GM12874 (cell line): Measurements from ENCODE around the gene SLAMF7.

ENCODE experiments used
- TF ChIP-seq, protein P1 (sequence below): IDR thresholded peaks from 2 replicates; pipeline ENCODE4 v1.5.1; 2011; ENCODE audit warnings: low read depth, mild to moderate bottlenecking, control low read depth, low read length, moderate library complexity; ENCODE audit not compliant: insufficient read depth

The SLAMF7 gene

DNA sequence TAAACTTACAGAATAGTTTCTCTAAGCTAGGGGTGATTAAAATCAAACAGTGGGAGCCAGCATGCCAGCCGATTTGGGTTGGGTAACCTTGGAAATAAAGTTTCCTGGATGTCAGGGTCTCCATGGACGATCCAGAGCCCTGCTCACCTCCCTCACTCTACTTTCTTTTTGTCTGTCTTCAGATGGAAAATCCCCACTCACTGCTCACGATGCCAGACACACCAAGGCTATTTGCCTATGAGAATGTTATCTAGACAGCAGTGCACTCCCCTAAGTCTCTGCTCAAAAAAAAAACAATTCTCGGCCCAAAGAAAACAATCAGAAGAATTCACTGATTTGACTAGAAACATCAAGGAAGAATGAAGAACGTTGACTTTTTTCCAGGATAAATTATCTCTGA, 13.9 kb downstream of the SLAMF7 start:
- TF ChIP-seq, protein P1, sequence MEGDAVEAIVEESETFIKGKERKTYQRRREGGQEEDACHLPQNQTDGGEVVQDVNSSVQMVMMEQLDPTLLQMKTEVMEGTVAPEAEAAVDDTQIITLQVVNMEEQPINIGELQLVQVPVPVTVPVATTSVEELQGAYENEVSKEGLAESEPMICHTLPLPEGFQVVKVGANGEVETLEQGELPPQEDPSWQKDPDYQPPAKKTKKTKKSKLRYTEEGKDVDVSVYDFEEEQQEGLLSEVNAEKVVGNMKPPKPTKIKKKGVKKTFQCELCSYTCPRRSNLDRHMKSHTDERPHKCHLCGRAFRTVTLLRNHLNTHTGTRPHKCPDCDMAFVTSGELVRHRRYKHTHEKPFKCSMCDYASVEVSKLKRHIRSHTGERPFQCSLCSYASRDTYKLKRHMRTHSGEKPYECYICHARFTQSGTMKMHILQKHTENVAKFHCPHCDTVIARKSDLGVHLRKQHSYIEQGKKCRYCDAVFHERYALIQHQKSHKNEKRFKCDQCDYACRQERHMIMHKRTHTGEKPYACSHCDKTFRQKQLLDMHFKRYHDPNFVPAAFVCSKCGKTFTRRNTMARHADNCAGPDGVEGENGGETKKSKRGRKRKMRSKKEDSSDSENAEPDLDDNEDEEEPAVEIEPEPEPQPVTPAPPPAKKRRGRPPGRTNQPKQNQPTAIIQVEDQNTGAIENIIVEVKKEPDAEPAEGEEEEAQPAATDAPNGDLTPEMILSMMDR: no peak

DNA sequence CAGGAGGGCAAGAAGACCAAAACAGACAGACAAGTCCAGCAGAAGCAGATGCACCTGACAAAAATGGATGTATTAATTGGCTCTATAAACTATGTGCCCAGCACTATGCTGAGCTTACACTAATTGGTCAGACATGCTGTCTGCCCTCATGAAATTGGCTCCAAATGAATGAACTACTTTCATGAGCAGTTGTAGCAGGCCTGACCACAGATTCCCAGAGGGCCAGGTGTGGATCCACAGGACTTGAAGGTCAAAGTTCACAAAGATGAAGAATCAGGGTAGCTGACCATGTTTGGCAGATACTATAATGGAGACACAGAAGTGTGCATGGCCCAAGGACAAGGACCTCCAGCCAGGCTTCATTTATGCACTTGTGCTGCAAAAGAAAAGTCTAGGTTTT, 14.5 kb downstream of the SLAMF7 start:
- TF ChIP-seq, protein P1: no peak

DNA sequence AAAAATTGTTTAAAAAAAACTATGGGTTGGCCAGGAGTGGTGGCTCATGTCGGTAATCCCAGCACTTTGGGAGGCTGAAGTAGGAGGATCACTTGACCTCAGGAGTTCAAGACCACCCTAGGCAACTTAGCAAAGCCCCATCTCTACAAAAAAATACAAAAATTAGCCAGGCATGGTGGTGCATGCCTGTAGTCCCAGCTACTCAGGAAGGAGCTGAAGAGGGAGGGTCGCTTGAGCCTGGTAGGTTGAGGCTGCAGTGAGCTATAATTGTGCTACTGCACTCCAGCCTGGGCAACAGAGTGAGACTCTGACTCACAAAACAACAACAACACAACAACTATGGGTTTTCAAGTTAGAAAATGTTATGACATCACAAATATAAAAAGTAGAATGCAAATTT, 16.4 kb downstream of the SLAMF7 start:
- TF ChIP-seq, protein P1: no peak

DNA sequence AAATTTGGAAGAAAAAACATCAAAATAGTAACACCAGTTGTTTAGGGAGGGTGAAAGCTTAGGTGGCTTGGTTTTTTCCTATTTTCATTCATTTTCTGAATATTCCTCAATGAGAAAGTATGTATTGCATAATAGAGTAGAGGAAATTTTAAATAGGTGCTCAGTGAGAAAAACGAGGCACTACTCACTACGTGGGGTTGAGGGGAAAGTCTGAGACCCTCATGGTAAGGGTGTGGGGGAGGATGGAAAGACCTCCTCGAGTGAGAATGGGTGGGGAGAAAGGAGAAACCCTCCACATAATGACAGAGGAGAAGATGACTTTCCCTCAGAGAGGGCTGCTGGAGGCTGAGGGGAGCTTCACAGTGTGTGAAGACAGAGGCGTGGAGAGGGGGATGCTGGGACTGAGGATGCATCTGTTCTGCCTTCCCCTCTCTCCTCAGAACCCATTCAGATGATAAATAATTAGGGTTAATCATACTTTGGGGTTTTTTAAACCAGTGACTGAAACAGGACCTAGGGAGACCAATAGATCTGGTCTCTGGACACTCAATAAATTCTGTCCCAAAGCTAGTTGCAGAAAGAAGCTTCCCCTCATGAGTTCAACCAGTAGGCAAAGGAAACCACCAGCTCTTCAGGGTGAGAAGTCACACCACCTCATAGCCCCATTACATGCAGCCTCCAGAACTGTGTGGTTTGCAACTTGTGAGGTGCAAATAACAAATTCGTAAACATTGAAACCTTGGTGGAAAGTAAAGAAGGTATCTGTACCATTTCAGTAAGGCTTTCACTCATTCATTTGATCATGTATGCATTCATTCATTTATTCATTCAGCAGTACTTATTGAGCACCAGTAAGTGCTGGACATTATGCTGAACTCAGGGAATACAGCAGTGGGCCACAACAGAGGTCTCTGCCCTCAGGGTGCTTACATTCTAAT, 17.1 kb downstream of the SLAMF7 start:
- TF ChIP-seq, protein P1: no peak

DNA sequence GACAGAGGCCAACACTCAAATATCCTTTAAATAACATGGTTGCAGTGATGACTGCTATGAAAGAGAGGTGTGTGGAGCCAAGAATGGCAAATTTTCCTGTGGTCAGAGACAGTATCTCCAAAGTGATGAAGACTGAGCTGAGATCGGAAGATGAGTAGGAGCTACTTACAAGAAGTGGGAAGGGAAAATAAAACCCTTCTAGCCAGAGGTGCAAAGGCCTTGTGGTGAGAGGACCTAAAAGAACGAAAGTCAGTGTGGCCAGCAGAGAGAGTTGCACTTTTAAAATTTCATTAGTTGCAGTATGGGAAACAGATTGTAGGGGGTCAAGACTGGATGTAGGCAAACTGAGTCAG, 17.8 kb downstream of the SLAMF7 start:
- TF ChIP-seq, protein P1: no peak

DNA sequence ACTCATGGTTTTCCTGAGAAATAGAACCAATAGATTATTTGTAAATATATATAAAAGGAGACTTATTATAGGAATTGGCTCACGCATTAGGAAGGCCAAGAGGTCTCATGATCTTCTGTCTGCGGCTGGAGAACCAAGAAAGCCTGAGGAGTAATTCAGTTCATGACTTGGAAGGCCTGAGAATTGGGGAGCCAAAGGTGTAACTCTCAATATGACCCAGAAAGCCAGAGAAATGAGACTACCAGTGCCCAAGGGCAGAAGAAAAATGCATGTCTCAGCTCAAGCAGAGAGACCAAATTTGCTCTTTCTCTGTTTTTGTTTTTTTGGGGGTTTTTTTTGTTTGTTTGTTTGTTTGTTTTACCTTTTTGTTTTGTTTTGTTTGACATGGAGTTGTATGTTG, 19.5 kb downstream of the SLAMF7 start:
- TF ChIP-seq, protein P1: no peak

DNA sequence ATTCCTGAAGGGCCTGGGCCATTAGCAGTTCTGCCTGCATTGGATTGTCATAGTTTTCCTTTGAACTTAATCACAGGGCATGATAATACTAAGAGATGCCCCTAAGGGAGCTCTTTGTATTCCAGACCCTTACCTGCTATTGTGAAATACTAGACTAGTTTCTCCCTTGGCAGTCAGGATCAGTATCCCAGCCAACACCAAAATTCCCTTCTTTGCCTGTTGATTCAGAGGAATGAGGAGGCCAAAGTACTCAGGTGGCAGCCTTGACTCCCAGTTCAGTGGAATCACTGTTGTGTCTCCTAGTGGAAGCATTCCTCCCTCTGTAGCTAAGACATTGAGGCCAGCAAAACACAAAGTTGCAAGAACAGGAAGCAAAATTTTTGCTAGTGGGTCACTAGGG, 20.7 kb downstream of the SLAMF7 start:
- TF ChIP-seq, protein P1: no peak
